HG02870 (cell line): ENCODE measurements around the gene SLC25A12.
"Not testable (repeated sequence)": the region's sequence is repeated elsewhere in the genome, so short reads cannot be mapped to it uniquely, and the experiment has no call there.

ENCODE experiments used
- ATAC-seq: cut with Tn5 transposase; IDR thresholded peaks from one replicate; pipeline ENCODE4 v1.9.1; 2021; ENCODE audit warnings: mild to moderate bottlenecking, moderate library complexity; ENCODE audit not compliant: unreplicated experiment

SLC25A12 gene

DNA sequence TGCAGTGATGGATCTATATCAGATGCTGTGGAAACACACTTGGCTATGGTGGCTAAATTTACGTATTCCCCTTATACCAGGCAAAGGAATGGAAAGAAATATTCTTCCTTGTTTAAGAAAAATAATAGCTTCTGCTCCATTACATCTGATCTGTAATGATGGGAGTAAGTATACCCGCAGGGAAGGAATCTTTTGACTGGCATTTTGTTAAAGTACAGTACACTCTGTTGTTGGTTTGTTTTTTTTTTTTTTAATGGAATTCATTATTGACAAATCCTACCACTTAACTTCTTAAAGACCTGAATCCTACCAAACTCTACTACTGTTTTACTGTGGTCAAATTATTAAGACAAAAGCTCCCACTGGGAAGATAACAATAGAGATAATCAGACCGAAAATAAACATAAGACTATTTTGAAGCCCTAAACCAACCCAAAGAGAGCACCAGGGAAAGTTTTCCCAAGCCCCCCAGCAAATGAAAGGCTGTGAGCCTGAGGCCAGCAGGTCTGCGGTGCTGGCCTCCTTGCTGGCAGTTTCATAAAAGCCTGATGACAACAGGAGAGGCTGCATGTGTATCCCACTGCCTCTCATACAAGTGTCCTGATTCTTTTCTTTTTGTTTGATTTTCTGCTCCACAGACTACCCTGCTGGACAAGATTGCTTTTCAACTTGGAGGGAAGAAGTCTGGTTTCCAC is 101.0 kb downstream of the SLC25A12 start:
- ATAC-seq = no peak

DNA sequence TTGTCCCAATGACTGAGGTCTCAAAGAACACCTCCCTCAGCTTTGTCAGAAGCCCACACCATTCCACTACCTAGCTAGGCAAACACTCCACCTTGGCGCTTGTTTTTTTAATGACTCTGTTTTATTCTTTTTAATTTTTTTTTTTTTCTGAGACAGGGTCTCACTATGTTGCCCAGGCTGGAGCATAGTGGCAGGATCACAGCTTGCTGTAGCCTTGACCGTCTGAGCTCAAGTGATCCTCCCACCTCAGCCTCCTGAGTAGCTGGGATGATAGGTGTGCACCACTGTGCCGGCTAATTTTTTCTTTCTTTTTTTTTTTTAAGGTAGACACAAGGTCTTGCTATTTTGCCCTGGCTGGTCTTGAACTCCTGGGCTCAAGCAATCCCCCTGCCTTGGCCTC is 101.9 kb downstream of the SLC25A12 start:
- ATAC-seq = no peak

DNA sequence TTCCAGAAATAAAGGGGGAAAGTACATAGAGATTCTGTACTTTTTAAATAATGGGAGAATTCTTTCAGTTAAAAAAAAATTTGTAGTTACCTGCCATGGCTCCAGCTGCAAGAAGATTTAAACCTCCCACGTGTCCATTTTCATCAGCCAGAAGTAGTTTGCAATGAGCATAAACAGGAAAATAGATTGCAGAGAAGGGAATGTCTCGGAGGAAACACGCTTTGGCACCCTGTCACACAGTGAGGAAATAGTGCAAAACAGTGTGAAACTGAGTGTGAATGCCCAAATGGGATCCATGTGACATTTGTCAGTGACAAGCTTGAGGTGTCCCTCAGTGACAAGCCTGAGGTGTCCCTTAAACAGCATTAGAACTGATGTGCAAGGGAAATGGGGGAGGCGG is 102.7 kb downstream of the SLC25A12 start:
- ATAC-seq = no peak

DNA sequence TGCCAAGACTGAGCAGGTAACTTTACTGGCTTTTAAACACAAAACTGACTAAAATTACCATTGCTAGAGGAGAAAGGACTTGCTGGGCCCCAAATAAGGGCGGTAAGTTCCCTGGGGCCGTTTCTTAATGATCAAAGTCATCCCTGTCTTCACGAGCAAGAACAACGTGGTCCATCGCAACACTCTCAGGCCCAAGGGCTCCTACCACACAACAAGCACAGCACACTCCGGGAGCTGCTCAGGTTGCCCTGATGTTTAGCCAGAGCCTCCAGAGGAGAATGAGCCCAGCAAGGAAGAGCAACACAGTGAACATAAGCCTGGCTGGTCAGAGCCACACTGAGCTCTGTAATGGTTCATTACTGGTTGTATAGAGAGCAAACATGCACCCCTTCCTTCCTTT is 104.1 kb downstream of the SLC25A12 start:
- ATAC-seq = no peak

DNA sequence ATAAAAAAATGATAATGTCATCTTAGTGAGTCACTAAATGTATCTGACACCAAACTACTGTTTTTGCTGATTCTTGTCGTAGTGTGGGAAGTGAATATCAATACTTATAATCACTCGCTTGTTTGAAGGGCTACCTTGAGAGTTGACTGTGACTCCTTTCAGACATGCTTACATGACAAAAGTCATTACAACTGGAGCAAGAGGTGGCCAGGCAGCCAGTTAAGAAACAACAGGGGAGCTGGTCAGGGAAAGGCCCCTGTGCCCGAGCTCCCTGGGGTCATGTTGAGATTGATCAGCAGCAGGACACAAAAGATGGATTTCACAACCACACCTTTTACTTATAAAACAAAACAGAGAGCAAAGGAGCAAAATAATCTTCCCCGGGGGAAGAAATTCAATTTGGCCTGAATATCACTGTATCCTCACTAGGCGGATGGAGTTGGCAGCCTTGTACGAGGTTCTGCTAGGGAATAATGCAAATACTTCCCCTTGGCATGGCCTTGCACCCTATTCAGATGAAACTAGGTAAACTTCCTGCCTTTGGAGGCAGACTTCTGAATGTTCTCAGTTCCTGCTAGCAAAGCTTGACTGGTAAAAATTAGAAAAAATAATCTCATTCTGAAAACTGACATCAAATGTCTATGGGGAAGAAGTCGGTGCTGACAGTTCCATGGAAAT is 105.6 kb downstream of the SLC25A12 start:
- no peak for ATAC-seq

DNA sequence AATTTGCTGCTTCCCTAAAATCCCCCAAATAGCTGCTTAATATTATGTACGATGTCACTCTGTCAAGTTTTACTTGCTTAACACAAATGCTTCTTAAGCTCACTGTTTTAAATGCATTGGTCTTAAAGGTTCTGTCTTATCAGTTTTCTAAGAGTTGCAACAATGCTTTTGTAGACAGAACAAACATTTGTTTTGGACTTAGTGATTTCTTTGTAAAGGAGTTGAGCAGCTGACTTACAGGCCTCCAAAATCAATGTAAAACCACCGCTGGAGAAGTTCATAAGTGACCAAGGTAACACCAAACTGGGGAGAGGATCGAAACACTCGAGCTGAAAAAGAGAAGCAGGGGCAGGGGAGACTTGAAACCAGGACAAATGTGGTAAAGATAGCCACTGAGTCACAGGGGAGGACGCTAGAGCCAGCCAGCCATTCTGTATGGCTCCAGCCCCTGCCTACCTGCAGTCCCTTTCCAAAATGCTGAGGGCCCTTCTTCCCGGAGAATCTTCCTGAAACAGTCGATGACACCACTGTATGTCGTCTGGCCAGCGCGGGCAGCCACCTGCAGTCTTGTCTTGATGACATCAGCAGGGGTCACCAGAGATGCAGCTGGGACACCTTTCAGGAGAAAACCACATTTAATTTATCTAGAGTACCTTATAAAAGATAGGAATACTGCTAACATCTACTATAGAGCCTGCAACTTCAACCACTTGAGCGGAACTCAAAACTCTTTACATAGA is 106.5 kb downstream of the SLC25A12 start:
- no peak for ATAC-seq

DNA sequence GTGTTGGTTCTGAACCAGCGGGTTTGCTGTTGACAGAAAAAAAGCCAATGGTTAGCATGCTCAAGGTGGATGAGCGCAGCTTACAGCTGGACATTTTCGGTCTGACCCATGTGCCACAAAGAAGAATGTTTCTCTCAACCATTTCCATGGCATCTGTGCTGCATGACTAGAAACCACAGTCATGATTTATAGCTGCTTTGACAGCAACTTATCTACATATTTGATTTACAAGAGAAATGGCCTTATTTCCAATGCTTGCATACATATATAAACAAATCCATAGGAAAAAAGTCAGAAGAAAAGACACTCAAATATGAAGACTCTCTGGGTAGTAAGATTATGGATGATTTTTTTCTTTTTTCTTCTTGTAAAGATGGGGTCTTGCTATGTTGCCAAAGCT is 108.6 kb downstream of the SLC25A12 start:
- ATAC-seq = no peak

DNA sequence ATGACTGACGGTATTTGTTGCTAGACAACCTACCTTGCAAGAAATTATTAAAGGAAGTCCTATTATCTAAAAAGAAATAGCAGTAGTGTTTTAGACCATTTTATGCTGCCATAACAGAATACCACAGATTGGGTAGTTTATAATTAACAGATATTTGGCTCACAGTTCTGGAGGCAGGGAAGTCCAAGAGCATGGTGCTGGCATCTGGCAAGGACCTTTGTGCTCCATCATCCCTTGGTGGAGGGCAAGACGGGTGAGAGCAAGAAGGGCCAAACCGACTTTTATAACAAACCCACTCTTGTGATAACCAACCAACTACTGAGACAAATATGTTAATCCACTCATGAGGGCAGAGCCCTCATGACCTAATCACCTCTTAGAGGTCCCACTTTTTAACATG is 115.5 kb downstream of the SLC25A12 start:
- ATAC-seq = no peak

DNA sequence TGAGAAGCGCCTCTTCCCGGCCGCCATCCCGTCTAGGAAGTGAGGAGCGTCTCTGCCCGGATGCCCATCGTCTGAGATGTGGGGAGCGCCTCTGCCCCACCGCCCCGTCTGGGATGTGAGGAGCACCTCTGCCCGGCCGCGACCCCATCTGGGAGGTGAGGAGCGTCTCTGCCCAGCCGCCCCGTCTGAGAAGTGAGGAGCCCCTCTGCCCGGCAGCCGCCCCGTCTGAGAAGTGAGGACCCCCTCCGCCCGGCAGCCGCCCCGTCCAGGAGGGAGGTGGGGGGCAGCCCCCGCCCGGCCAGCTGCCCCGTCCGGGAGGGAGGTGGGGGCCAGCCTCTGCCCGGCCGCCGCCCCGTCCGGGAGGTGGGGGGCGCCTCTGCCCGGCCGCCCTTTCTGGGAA is 119.5 kb downstream of the SLC25A12 start:
- not testable (repeated sequence) for ATAC-seq

DNA sequence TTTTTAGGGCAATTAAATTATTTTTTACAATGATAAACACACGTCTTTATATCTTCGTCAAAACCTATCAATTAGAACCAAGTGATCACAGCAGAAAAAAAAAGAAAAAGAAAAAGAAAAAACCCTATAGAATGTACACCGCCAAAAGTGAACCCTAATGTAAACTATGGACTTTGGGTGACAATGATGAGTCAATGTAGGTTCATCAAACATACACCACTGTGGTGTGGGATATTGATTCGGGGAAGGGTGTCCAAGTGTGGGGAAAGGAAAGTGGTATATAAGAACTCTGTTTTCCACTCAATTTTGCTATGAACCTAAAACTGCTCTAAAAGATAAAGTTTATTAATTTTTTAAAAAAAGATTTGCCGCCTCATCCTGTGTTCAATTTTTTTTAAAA is 121.7 kb downstream of the SLC25A12 start:
- ATAC-seq = no peak

DNA sequence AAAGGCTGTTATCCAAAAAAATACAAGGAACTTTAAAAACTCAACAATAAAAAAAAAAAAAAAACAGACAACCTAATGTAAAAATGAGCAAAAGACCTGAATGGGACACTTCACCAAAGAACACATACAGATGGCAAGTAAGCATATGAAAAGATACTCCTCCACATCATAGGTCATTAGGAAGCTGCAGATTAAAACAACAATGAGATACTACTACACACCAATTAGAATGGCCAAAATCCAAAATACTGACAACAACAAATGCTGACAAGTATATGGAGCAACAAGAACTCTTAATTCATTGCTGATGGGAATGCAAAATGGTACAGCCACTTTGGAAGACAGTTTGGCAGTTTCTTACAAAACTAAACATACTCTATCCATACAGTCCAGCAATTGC is 122.6 kb downstream of the SLC25A12 start:
- ATAC-seq = no peak

DNA sequence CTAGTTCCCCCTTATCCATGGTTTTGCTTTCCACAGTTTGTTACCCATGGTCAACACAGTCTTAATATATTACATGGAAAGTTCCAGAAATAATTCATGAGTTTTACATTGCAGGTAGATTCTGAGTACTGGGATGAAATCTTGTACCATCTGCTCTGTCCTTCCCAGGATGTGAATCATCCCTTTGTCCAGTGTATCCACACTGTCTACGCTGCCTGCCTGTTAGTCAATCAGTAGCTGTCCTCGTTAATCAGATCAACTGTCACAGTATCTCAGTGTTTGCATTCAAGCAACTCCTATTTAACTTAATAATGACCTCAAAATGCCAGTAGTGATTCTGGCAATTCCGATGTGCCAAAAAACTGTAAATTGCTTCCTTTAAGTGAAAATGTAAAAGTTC is 130.4 kb downstream of the SLC25A12 start:
- no peak for ATAC-seq

DNA sequence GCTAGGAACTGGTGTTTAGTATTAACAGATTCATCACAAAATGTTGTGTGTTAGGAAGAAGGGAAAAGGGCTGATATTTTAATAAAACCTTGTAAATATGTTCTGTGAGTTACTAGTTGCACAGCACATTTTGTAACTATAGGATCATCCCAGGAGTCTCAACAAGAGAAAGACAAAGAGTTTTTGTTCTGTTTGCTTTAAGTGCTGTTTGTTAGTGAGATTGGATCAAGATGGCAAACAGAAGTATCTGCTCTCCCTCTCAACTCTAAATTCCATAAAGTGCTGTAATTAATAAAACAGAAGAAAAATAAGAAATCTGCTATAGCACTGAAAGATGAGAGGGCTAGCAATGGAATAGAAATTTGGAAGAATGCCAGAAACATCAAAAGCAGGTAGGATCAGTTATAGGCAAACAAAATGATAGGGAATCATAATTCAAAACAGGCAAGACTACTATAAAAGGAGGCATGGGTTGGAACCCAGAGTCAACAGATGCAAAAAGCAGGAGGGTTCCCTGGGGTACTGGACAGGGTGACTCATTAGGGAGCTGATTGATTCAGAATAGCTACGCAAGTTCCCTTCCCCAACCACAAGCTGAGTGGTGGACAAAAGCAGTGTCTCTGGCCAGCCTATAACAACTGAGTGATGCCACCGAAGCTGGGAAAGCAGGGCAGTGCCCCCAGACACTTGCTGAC is 131.0 kb downstream of the SLC25A12 start:
- ATAC-seq = no peak

DNA sequence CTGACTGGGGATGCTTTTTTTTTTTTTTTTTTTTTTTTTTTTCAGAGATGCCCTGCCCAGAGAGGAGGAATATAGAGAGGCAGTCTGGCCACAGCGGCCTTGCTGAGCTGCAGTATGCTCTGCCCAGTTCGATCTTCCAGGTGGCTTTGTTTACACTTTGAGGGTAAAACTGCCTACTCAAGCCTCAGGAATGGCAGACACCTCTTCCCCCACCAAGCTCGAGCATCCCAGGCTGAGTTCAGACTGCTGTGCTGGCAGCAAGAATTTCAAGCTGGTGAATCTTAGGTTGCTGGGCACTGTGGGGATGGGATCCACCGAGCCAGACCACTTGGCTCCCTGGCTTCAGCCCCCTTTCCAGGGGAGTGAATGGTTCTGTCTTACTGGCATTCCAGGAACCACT is 132.9 kb downstream of the SLC25A12 start:
- not testable (repeated sequence) for ATAC-seq

DNA sequence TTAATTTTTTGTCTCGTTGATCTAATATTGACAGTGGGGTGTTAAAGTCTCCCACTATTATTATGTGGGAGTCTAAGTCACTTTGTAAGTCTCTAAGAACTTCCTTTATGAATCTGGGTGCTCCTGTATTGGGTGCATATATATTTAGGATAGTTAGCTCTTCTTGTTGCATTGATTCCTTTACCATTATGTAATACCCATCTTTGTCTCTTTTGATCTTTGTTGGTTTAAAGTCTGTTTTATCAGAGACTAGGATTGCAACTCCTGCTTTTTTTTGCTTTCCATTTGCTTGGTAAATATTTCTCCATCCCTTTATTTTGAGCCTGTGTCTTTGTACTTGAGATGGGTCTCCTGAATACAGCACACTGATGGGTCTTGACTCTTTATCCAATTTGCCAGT is 135.3 kb downstream of the SLC25A12 start:
- ATAC-seq = not testable (repeated sequence)

DNA sequence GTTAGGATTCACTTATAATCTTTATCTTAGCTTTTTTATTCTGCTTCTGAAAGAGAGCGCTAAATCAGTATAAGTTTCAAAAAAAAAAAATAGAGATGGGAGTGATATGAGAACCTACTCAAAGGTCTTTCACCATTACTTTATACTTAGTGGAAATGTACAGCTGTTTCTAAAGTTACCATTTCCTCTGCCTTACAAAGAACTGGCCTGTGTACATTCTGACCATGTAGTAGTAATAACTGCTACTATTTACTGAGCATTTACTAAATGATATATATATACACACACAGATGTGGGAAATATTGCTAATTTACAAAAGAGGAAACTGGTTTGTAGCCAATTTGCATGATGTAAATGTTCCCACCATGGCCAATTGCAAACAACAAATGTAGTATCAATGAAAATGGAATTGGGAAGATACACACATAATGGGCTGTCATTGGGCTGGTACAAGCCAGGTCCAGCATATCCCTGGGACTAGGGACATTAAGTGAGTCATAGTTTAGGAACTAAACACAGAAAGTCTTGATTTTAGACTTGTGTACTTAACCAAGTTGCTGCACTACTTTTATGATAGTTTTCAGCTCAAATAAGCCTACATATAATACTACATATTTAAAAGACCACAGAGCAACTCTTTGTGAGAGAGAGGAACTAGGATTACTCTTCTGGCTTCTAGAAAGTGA is 139.6 kb downstream of the SLC25A12 start:
- ATAC-seq = no peak

DNA sequence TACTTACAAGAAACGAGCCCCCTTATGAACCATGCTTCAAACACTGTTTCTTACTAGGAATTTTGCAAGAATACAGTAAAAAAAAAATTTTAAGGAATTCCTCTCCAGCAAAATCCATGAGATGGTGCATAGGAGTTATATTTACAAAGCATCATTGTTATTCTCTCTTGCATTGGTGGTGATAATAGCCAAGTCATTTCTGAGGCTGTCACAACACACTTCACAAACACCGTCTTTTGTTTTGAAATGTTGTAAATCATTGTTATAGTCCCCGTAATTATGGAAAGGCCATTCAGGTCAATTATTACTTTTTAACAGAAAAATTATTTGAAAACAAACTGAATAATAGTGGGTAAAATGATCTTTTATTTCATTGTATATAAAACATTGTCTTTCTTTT is 146.7 kb downstream of the SLC25A12 start:
- ATAC-seq = no peak

DNA sequence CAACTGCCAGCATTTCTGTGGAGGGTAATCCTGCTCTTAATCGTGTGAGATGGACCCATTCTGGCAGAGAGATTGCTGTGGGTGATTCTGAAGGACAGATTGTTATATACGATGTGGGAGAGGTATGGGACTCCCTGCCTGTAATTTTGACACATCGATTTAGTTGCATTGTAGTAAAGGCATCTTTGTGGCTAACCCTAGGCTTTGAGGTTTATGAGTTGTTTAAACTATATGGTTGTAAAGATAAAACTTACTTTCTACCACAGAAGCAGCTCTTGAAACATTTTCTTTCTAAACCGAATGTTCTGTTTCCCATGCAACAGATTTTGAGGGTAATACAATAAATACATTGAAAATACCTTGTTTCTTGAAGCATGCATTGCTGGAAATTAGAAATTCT is 148.2 kb downstream of the SLC25A12 start:
- no peak for ATAC-seq

DNA sequence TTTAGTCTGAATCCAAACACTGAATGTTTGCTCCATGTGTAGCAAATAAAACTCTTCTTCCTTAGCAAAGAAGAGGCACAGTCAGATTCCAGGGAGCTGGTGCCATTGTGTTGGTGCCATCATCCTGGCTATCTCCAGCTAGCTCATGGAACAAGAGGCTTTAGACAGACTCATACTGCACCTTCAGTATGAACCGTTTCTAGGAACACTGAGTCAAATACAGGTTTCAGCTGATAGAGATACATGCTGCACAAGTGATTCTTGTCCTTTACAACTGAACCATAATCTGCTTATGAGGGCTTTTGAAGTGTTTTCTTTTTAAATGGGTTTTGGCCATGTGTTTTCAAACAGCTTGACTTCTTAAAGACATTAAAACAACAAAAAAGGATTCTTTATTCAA is 148.9 kb downstream of the SLC25A12 start:
- no peak for ATAC-seq

DNA sequence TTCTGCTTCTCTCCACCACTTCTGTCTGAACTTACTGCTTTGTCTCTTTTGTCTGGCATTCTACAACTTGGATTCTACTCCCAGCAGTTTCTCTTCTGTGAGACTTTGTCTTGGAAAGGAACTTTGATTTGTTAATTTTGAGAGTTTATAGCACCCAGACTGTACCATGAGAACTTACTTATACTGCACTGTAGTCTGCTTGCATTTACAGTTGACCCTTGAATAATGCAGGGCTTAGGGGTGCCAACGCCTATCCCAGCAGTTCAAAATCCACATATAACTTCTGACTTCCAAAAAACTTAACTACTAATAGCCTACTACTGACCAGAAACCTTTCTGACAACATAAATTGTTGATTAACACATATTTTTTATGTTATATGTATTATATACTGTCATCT is 151.3 kb downstream of the SLC25A12 start:
- no peak for ATAC-seq

DNA sequence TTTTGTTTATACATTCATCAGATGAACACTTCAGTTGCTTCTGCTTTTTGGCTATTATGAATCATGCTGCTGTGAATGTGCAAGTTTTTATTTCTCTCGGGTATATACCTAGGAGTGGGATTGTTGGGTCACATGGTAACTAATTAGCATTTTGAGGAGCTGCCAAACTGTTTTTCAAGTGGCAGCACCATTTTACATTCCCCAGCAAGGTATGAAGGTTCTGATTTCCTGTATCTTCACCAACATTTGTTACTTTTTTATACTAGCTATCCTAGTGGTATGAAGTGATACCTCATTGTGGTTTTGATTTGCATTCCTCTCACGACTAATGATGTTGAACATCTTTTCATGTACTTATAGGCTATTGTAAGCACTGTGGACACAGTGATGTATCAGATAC is 152.9 kb downstream of the SLC25A12 start:
- ATAC-seq = no peak
